Panc1 (cell line): Measurements from ENCODE around the gene TSHZ2. TPM values are rescaled to one million over a fixed set of nuclear protein-coding genes. Genes with fewer than 3 reads are reported as not detected.
"Not testable (repeated sequence)": the region's sequence is repeated elsewhere in the genome, so short reads cannot be mapped to it uniquely, and the experiment has no call there.

Source experiments
- ATAC-seq: fragments of 200-7000 bp; cut with Tn5 transposase; 2 replicates; pipeline ENCODE4 v1.9.1; 2020; ENCODE audit warnings: mild to moderate bottlenecking, moderate library complexity
- BruUV-seq: library from RNA; stranded (reverse); fragments of 400-500 nt; replicated peaks from 2 replicates; lab custom pipeline; 2021; lab: Mats Ljungman, UMichigan
- CTCF ChIA-PET: fragments of 300-600 bp; sonication (Branson Sonifier 250); formaldehyde crosslinking; loops from one replicate; lab custom pipeline; 2022; ENCODE audit warnings: antibody characterized with exemption; lab: Charles Lee
- POLR2A ChIA-PET: fragments of 300-600 bp; sonication (Branson Sonifier 250); formaldehyde crosslinking; loops from one replicate; lab custom pipeline; 2022; ENCODE audit warnings: antibody characterized with exemption; lab: Charles Lee
- DNase-seq: peaks from one replicate; pipeline ENCODE4 v3.0.0-alpha.2; 2010; ENCODE audit warnings: low read depth, low spot score
- H3K27ac ChIP-seq: 2 replicates; pipeline ENCODE4 v1.5.1; 2011; ENCODE audit warnings: mild to moderate bottlenecking, low read length, inconsistent platforms
- H3K27me3 ChIP-seq: fragments of 200-500 bp; sonication (Bioruptor generic); 2 replicates; pipeline ENCODE4 v1.6.0; 2014; ENCODE audit warnings: low read length, inconsistent platforms; ENCODE audit not compliant: control insufficient read depth, insufficient read depth
- H3K36me3 ChIP-seq: fragments of 200-500 bp; sonication (Bioruptor generic); 2 replicates; pipeline ENCODE4 v1.5.1; 2014; ENCODE audit warnings: inconsistent platforms, mild to moderate bottlenecking, low read length, moderate library complexity; ENCODE audit not compliant: control insufficient read depth, insufficient read depth
- H3K4me1 ChIP-seq: 2 replicates; pipeline ENCODE4 v1.5.1; 2011; ENCODE audit warnings: inconsistent platforms, mild to moderate bottlenecking, low read length, moderate library complexity; ENCODE audit not compliant: control insufficient read depth, insufficient read depth
- H3K4me3 ChIP-seq, 2 experiments: 2 replicates each; pipeline ENCODE4 v1.5.1; 2011 to 2012; ENCODE audit warnings: low read depth in 2 of 2, low read length in 2 of 2, mild to moderate bottlenecking in 2 of 2, inconsistent platforms in 1 of 2, moderate library complexity in 1 of 2
- H3K9me3 ChIP-seq: fragments of 200-500 bp; sonication (Bioruptor generic); 2 replicates; pipeline ENCODE4 v1.5.1; 2014; ENCODE audit warnings: low read depth, mild to moderate bottlenecking, inconsistent platforms, low read length, moderate library complexity; ENCODE audit not compliant: control insufficient read depth, insufficient read depth
- POLR2AphosphoS5 ChIP-seq: IDR thresholded peaks from 2 replicates; pipeline ENCODE4 v1.6.1; 2012; ENCODE audit warnings: mild to moderate bottlenecking, low read depth, low read length, moderate library complexity
- REST ChIP-seq, 2 experiments: IDR thresholded peaks; 2 replicates each; pipeline ENCODE4 v1.6.1; 2011 to 2012; ENCODE audit warnings: low read depth in 2 of 2, control low read depth in 1 of 2, low read length in 1 of 2, mild to moderate bottlenecking in 1 of 2, moderate library complexity in 1 of 2; ENCODE audit not compliant: insufficient read depth in 1 of 2
- SIN3A ChIP-seq: IDR thresholded peaks from 2 replicates; pipeline ENCODE4 v1.6.1; 2012; ENCODE audit warnings: low read depth, mild to moderate bottlenecking, low read length, moderate library complexity, borderline replicate concordance; ENCODE audit not compliant: insufficient read depth
- TCF7L2 ChIP-seq: IDR thresholded peaks from 2 replicates; pipeline ENCODE4 v1.6.1; 2011; ENCODE audit warnings: mild to moderate bottlenecking, low read depth, low read length, inconsistent platforms
- in situ Hi-C: cut with HindIII; loops from 2 replicates; pipeline ENCODE4 v1.10.0; 2016; ENCODE audit warnings: low sequenced_read_pairs, low pct_unique_long_range_greater_than_20kb
- intact Hi-C: fragments of 100-400 bp; cut with micrococcal nuclease; formaldehyde crosslinking; loops from one replicate; pipeline ENCODE4 v1.10.0; 2022; ENCODE audit not compliant: unreplicated experiment
- total RNA-seq: library from RNA; stranded (reverse); gene quantifications from one replicate; pipeline ENCODE4 v1.2.1, GENCODE V29; 2021; ENCODE audit not compliant: unreplicated experiment
- TF ChIP-seq, protein P1 (sequence below): fragments of 450-650 bp; IDR thresholded peaks from 2 replicates; pipeline ENCODE4 v1.5.1; 2017; ENCODE audit warnings: mild to moderate bottlenecking

Gene TSHZ2
- total RNA-seq, 1 experiment from 2014 or later, result 0.36 TPM

- H3K27ac ChIP-seq, result no peak overlapping the region
- POLR2A ChIA-PET, result no interaction called here
- no peaks in the 10 kb centered on the region for H3K9me3 ChIP-seq
- H3K27me3 ChIP-seq, result peaks cover 2% of the 10 kb centered on the region; the same call in 1 of the 2 replicates
- in situ Hi-C loops, result no loop called here
- no peaks in the 10 kb centered on the region for H3K4me1 ChIP-seq
- DNase-seq (no peak), ATAC-seq (no peak)
- no TSS peak for BruUV-seq
- no peak overlapping the region for H3K4me3 ChIP-seq
- intact Hi-C loops, result no loop called here
- no peaks in the 10 kb centered on the region for H3K36me3 ChIP-seq
- CTCF ChIA-PET, result no interaction called here
- no peak for TF ChIP-seq POLR2AphosphoS5
- TF ChIP-seq REST (IDR thresholded peaks at IDR 0.05; ENCODE audit: insufficient read depth in 1 of 2, low read depth in 2 of 2, low read length in 1 of 2), result no peak
- no peak for TF ChIP-seq TCF7L2
- no peak for TF ChIP-seq SIN3A
- TF ChIP-seq, protein P1, sequence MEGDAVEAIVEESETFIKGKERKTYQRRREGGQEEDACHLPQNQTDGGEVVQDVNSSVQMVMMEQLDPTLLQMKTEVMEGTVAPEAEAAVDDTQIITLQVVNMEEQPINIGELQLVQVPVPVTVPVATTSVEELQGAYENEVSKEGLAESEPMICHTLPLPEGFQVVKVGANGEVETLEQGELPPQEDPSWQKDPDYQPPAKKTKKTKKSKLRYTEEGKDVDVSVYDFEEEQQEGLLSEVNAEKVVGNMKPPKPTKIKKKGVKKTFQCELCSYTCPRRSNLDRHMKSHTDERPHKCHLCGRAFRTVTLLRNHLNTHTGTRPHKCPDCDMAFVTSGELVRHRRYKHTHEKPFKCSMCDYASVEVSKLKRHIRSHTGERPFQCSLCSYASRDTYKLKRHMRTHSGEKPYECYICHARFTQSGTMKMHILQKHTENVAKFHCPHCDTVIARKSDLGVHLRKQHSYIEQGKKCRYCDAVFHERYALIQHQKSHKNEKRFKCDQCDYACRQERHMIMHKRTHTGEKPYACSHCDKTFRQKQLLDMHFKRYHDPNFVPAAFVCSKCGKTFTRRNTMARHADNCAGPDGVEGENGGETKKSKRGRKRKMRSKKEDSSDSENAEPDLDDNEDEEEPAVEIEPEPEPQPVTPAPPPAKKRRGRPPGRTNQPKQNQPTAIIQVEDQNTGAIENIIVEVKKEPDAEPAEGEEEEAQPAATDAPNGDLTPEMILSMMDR, result no peak
Observed at GRCh38 chr20:53023732-53024520, 51.8 kb downstream of the TSHZ2 start.

DNA sequence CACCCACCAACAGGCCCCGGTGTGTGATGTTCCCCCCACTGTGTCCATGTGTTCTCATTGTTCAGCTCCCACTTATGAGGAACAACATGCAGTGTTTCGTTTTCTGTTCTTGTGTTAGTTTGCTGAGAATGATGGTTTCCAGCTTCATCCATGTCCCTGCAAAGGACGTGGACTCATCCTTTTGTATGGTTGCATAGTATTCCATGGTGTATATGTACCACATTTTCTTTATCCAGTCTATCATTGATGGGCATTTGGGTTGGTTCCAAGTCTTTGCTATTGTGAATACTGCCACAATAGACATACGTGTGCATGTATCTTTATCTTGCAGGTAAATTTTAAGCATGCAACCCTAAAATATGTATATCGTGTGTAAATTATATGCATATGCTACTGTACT, 52.5 kb downstream of the TSHZ2 start:
- H3K4me1 ChIP-seq, H3K36me3 ChIP-seq, POLR2A ChIA-PET, H3K9me3 ChIP-seq, H3K27me3 ChIP-seq, CTCF ChIA-PET, DNase-seq, in situ Hi-C loops, ATAC-seq, H3K4me3 ChIP-seq, H3K27ac ChIP-seq, BruUV-seq, intact Hi-C loops: not testable (repeated sequence)

DNA sequence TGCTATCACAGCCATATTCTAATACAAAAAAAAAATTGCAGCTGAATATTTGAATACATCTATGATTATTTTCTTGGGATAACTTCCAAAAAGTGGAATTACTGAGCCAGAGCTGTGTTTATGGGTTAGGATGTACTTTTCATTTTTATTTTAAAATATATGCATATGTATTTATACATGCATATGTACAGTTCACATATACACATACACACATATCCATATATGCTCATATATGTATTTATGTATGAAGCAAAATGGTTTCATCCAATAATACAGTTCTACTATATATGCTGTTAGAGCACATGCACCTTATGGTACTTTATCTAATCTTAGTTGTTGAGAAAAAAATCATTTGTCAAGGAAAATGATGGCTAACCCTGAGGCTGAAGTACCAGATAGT, 54.9 kb downstream of the TSHZ2 start:
- POLR2A ChIA-PET, result no interaction called here
- H3K27ac ChIP-seq, result no peak overlapping the region
- H3K36me3 ChIP-seq, result no peaks in the 10 kb centered on the region
- TF ChIP-seq TCF7L2, result no peak
- TF ChIP-seq POLR2AphosphoS5, result no peak
- no peak for TF ChIP-seq REST (IDR thresholded peaks at IDR 0.05; ENCODE audit: insufficient read depth in 1 of 2, low read depth in 2 of 2, low read length in 1 of 2)
- TF ChIP-seq SIN3A, result no peak
- TF ChIP-seq, protein P1, result no peak
- peaks cover 4% of the 10 kb centered on the region for H3K27me3 ChIP-seq
- in situ Hi-C loops (no loop called here), intact Hi-C loops (no loop called here)
- CTCF ChIA-PET, result no interaction called here
- H3K9me3 ChIP-seq, result no peaks in the 10 kb centered on the region
- no peaks in the 10 kb centered on the region for H3K4me1 ChIP-seq
- no peak overlapping the region for H3K4me3 ChIP-seq
- ATAC-seq (no peak), DNase-seq (no peak)
- no TSS peak for BruUV-seq
